ENCODE data around the gene MAN1B1. TPM values are rescaled to one million over a fixed set of nuclear protein-coding genes. Genes with fewer than 3 reads are reported as not detected.

The MAN1B1 gene
- total and polyA plus RNA-seq, 2 donors (not counting 3 experiments of a cell fraction or from before 2014, with no cell fraction given) = 75.3 to 83.3 TPM

- ChIA-PET CTCF (interaction anchor here (1.3 to 1.7 kb wide), 4 partner anchors 15 to 126 kb away, joined by 3 to 7 read pairs (median 4); partner anchors contain the start of genes RNF224 and TUBB4B), POLR2A (no interaction called here)
- FAIRE-seq (no peak), DNase-seq (ENCODE audit: low read depth, low spot score) (peak; percentile 32)
- dilution Hi-C loops (cut with MboI; ENCODE audit: extremely low pct_ligation_motif_present, low sequenced_read_pairs) = no loop called here
- Histone ChIP-seq H3K4me2 (ENCODE audit: insufficient read depth, low read length) (no peak overlapping the region), H3K9me3 (replicated peaks; ENCODE audit: control insufficient read depth, insufficient read depth, low read length) (no peaks in the 10 kb centered on the region), H3K4me3 (replicated peaks in 1 of 3; ENCODE audit: insufficient read depth in 1 of 3, low read depth in 1 of 3, low read length in 3 of 3) (peak overlapping the region; percentile 32 to 61 (median 53)), H2AFZ (ENCODE audit: low read depth, low read length) (peak overlapping the region; percentile 80), H3K27me3 (ENCODE audit: control insufficient read depth in 2 of 2, insufficient read depth in 2 of 2, low read length in 2 of 2) (no peaks in the 10 kb centered on the region), H3K4me1 (ENCODE audit: control insufficient read depth, extremely low read depth, insufficient read depth, low read length) (peaks cover 4% of the 10 kb centered on the region), H3K9ac (replicated peaks; ENCODE audit: extremely low read depth, insufficient read depth, low read length) (no peak overlapping the region), H3K9me1 (replicated peaks; ENCODE audit: control insufficient read depth, extremely low read depth, insufficient read depth, low read length) (no peaks in the 10 kb centered on the region), H3K27ac (ENCODE audit: insufficient read depth, low read depth, low read length) (no peak overlapping the region), H3K79me2 (ENCODE audit: control insufficient read depth, insufficient read depth, low read length) (no peaks in the 10 kb centered on the region), H4K20me1 (replicated peaks; ENCODE audit: control insufficient read depth, extremely low read depth, insufficient read depth, low read length) (no peaks in the 10 kb centered on the region), H3K36me3 (ENCODE audit: control insufficient read depth in 2 of 2, extremely low read depth in 1 of 2, insufficient read depth in 2 of 2, low read length in 2 of 2) (peaks cover 0 to 17% of the 10 kb centered on the region in 2 experiments)
- intact Hi-C loops (cut with micrococcal nuclease) = loop anchor here (2.0 kb wide), 1 partner anchor 27 kb away; the partner anchor contains the start of gene MAN1B1
- no TSS peak for BruUV-seq (replicated peaks)
- TF ChIP-seq EZH2 (IDR thresholded peaks at IDR 0.05; ENCODE audit: borderline replicate concordance, low read depth, low read length, severe bottlenecking) = no peak
- TF ChIP-seq MYC (IDR thresholded peaks at IDR 0.05; ENCODE audit: low read depth, low read length) = no peak
- no peak for TF ChIP-seq JUN (IDR thresholded peaks at IDR 0.05; ENCODE audit: borderline replicate concordance, insufficient read depth, insufficient read length, low read depth)
- TF ChIP-seq GATA2 (IDR thresholded peaks at IDR 0.05; ENCODE audit: insufficient read depth, insufficient read length, low read depth, low read length) = no peak
- no peak for TF ChIP-seq POLR2AphosphoS5 (IDR thresholded peaks at IDR 0.05; ENCODE audit: insufficient read depth, low read depth, low read length)
- no peak for TF ChIP-seq CTCF (IDR thresholded peaks at IDR 0.05; ENCODE audit: extremely low read depth in 1 of 2, insufficient read depth in 1 of 2, low read depth in 1 of 2, low read length in 2 of 2)
- no peak for TF ChIP-seq FOS (IDR thresholded peaks at IDR 0.05; ENCODE audit: borderline replicate concordance, insufficient read depth, low read length)
- TF ChIP-seq POLR2A (IDR thresholded peaks at IDR 0.05; ENCODE audit: low read depth, low read length) = no peak
- TF ChIP-seq MAX (IDR thresholded peaks at IDR 0.05; ENCODE audit: insufficient read depth, insufficient read length) = no peak
Observed at GRCh38 chr9:137114220-137114612, 27.4 kb downstream of the MAN1B1 start.

All from endothelial cell of umbilical vein (primary cell).